K562 (cell line): Measurements from ENCODE around the gene HMCN2. TPM values are rescaled to one million over a fixed set of nuclear protein-coding genes. Genes with fewer than 3 reads are reported as not detected.

Experiments
- ATAC-seq: fragments of 200-7000 bp; cut with Tn5 transposase; 3 replicates; pipeline ENCODE4 v1.9.1; 2020; ENCODE audit warnings: moderate library complexity
- BruUV-seq: library from RNA; stranded (reverse); fragments of 400-500 nt; replicated peaks from 2 replicates; lab custom pipeline; 2021; lab: Mats Ljungman, UMichigan
- CTCF ChIA-PET: fragments of 300-600 bp; formaldehyde crosslinking; extraction: SDS; loops from one replicate; lab custom pipeline; 2021; ENCODE audit warnings: low intra/inter-chr PET ratio; lab: Yijun Ruan, JAX
- POLR2A ChIA-PET: fragments of 300-600, 350-650 bp; sonication (Branson Sonifier 250); formaldehyde crosslinking; extraction: SDS; loops from one replicate; lab custom pipeline; 2021; ENCODE audit warnings: antibody characterized with exemption, inconsistent platforms; lab: Yijun Ruan, JAX
- DNase-seq, 4 experiments: peaks; one replicate each; pipeline versions ENCODE4 v3.0.0 to v3.0.0-alpha.2; 2011 to 2018; ENCODE audit warnings: low spot score in 3 of 4, mixed read lengths in 3 of 4; ENCODE audit errors: extremely low read depth in 1 of 4
- FAIRE-seq: peaks from 2 replicates; lab custom pipeline; 2011; peaks lifted over from hg19 to GRCh38; lab: Jason Lieb, UNC
- H2AFZ ChIP-seq: 2 replicates; pipeline ENCODE4 v1.6.0; 2011; ENCODE audit warnings: low read depth, low read length, control low read depth, inconsistent platforms
- H3K27ac ChIP-seq: fragments of 200-600 bp; 3 replicates; pipeline ENCODE4 v1.8.0; 2011; ENCODE audit warnings: low read depth, mild to moderate bottlenecking, control low read depth, inconsistent platforms, low read length, moderate library complexity, mixed read lengths; ENCODE audit errors: extremely low read depth
- H3K27me3 ChIP-seq, 2 experiments: fragments of 300-600 bp in 1 of 2; 2 replicates in 1 of 2; 3 replicates in 1 of 2; pipeline versions ENCODE4 v1.6.0 to v1.8.0; 2011; ENCODE audit warnings: inconsistent platforms in 2 of 2, low read length in 2 of 2, mild to moderate bottlenecking in 1 of 2, mixed read lengths in 1 of 2, moderate library complexity in 1 of 2; ENCODE audit not compliant: control insufficient read depth in 2 of 2, insufficient read depth in 2 of 2
- H3K36me3 ChIP-seq: fragments of 300-600 bp; 3 replicates; pipeline ENCODE4 v1.8.0; 2011; ENCODE audit warnings: mild to moderate bottlenecking, low read length, inconsistent platforms; ENCODE audit not compliant: control insufficient read depth, insufficient read depth
- H3K4me1 ChIP-seq, 2 experiments: fragments of 200-600 bp in 1 of 2; replicated peaks in 1 of 2; 2 replicates in 1 of 2; 3 replicates in 1 of 2; pipeline versions ENCODE4 v1.5.1 to v1.8.0; 2011; ENCODE audit warnings: inconsistent platforms in 2 of 2, low read length in 2 of 2, mild to moderate bottlenecking in 1 of 2, mixed read lengths in 1 of 2, moderate library complexity in 1 of 2; ENCODE audit not compliant: control insufficient read depth in 2 of 2, insufficient read depth in 2 of 2
- H3K4me2 ChIP-seq: 2 replicates; pipeline ENCODE4 v1.6.1; 2011; ENCODE audit warnings: low read length, control low read depth, inconsistent platforms, mixed read lengths; ENCODE audit not compliant: insufficient read depth
- H3K4me3 ChIP-seq: fragments of 200-600 bp; sonication (generic), shearing (Covaris generic); 2 replicates; pipeline ENCODE4 v1.5.1; 2016; ENCODE audit warnings: control low read depth, inconsistent platforms
- H3K79me2 ChIP-seq: fragments of 200-600 bp; 3 replicates; pipeline ENCODE4 v1.8.0; 2011; ENCODE audit warnings: low read length, inconsistent platforms; ENCODE audit not compliant: control insufficient read depth, insufficient read depth
- H3K9ac ChIP-seq, 2 experiments: 2 replicates each; pipeline versions ENCODE4 v1.6.0 to v1.6.1; 2011; ENCODE audit warnings: low read depth in 2 of 2, low read length in 2 of 2, control low read depth in 1 of 2, inconsistent platforms in 1 of 2, mild to moderate bottlenecking in 1 of 2, mixed read lengths in 1 of 2; ENCODE audit not compliant: insufficient read depth in 1 of 2
- H3K9me1 ChIP-seq: one replicate; pipeline ENCODE4 v1.6.0; 2011; ENCODE audit warnings: inconsistent platforms, mild to moderate bottlenecking, low read length, moderate library complexity; ENCODE audit not compliant: control insufficient read depth, insufficient read depth
- H3K9me3 ChIP-seq: replicated peaks from 2 replicates; pipeline ENCODE4 v1.5.1; 2011; ENCODE audit warnings: low read depth, low read length, inconsistent platforms; ENCODE audit not compliant: control insufficient read depth, insufficient read depth
- H4K20me1 ChIP-seq: replicated peaks from 2 replicates; pipeline ENCODE4 v1.6.1; 2011; ENCODE audit warnings: low read length, inconsistent platforms, mixed read lengths; ENCODE audit not compliant: control insufficient read depth, insufficient read depth
- MCM2 ChIP-seq: fragments of 450-650 bp; IDR thresholded peaks from 2 replicates; pipeline ENCODE4 v1.6.1; 2017; ENCODE audit warnings: low read depth, mild to moderate bottlenecking
- MTA2 ChIP-seq: fragments of 450-650 bp; IDR thresholded peaks from 2 replicates; pipeline ENCODE4 v1.6.1; 2016; ENCODE audit warnings: low read depth
- RBM39 ChIP-seq: fragments of 200-400 bp; formaldehyde crosslinking; optimal IDR thresholded peaks from 2 replicates; pipeline ENCODE3; 2018; ENCODE audit warnings: low read depth, low read length
- RNF2 ChIP-seq: sonication (generic); IDR thresholded peaks from 2 replicates; pipeline ENCODE4 v1.6.1; 2016
- SAP30 ChIP-seq: fragments of 200-600 bp; sonication (generic); IDR thresholded peaks from 2 replicates; pipeline ENCODE4 v1.6.1; 2012; ENCODE audit warnings: borderline replicate concordance, low read depth, mild to moderate bottlenecking, moderate library complexity, low read length, control low read depth, inconsistent platforms; ENCODE audit not compliant: insufficient read depth, poor library complexity, severe bottlenecking
- ZNF239 ChIP-seq: fragments of 250-450 bp; sonication (Bioruptor Pico); IDR thresholded peaks from 2 replicates; pipeline ENCODE4 v1.4.0; 2020; ENCODE audit warnings: mild to moderate bottlenecking
- WGBS: fragments of 100-300 bp; shearing (Covaris generic); methylation state at CpG from one replicate; pipeline ENCODE4 v1.1.6; 2016; ENCODE audit warnings: low coverage, mixed read lengths; ENCODE audit not compliant: insufficient coverage; ENCODE audit errors: missing lambda C conversion rate; 5-methylcytosine and 5-hydroxymethylcytosine counted together
- in situ Hi-C: fragments of 300-500 bp; cut with MboI; formaldehyde crosslinking; loops from 4 replicates; pipeline ENCODE4 v1.15.0; 2018; ENCODE audit warnings: inconsistent platforms, mixed read lengths
- intact Hi-C: fragments of 100-400 bp; cut with micrococcal nuclease; formaldehyde crosslinking; loops from 2 replicates; pipeline ENCODE4 v1.14.2; 2022
- polyA plus RNA-seq, 8 experiments: library from polyadenylated mRNA; depleted of rRNA in 4 of 8; stranded (reverse) in 5 of 8; unstranded in 3 of 8; fragments of >200 nt; fragmentation: Nextera tagmentation in 2 of 8; fragmentation: Illumina TruSeq in 1 of 8; extraction: Ambion mirVana in 2 of 8; extraction: Trizol in 1 of 8; gene quantifications; 2 replicates each; pipeline versions ENCODE4 v1.2.1 to v1.2.3, GENCODE V29; 2011 to 2014; ENCODE audit warnings: inconsistent platforms in 1 of 8, missing spikeins in 1 of 8
- total RNA-seq, 7 experiments: library from RNA; depleted of rRNA in 6 of 7; stranded (reverse); fragments of >200 nt in 6 of 7; fragmentation: Illumina TruSeq in 2 of 7; extraction: Trizol in 2 of 7; gene quantifications; 2 replicates each; pipeline versions ENCODE4 v1.2.1 to v1.2.3, GENCODE V29; 2011 to 2021; ENCODE audit warnings: low replicate concordance in 1 of 7

HMCN2 gene
- total and polyA plus RNA-seq, 9 of the 15 experiments (the other 6 are each of a cell fraction or from before 2014, with no cell fraction given) = 0.01 TPM; not detected in 8

DNA sequence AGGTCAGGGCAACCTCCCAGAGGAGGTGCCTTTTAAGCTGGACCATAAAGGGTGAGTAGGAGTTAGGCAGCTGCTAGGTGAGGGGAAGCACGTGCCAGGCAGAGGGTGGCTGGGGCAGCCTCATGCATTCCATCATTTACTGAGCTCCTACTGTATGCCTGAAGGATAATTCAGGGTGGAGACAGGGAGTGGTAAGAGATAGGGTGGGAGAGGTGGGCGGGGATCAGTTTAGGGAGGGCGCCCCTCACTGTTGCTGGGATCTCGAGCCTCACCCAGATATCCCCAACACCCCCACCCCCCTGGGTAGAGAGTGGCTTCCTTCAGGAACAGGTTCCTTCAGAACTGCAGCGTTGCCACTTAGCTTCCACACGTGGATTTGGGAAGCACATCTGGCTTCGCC is 104.7 kb downstream of the HMCN2 start (continued):
- TF ChIP-seq SAP30 (no peak), RBM39 (no peak), RNF2 (no peak), MCM2 (no peak)

GRCh38 chr9:130371196-130371966 is 105.8 kb downstream of the HMCN2 start:
- FAIRE-seq (no peak), DNase-seq (no peak), ATAC-seq (no peak)
- Histone ChIP-seq H3K79me2 (no peaks in the 10 kb centered on the region), H3K9me3 (no peaks in the 10 kb centered on the region; the same call in 1 of the 2 replicates), H3K36me3 (no peaks in the 10 kb centered on the region), H3K27me3 (peaks cover 0 to 14% of the 10 kb centered on the region in 2 experiments; a peak in 2 of 5 replicates), H3K9ac (no peak overlapping the region), H3K27ac (no peak overlapping the region), H3K9me1 (peaks cover 4% of the 10 kb centered on the region), H3K4me2 (no peak overlapping the region), H4K20me1 (no peaks in the 10 kb centered on the region), H3K4me3 (no peak overlapping the region), H3K4me1 (peaks cover 0 to 9% of the 10 kb centered on the region in 2 experiments; a peak in 3 of 5 replicates), H2AFZ (no peak overlapping the region)
- TF ChIP-seq ZNF239 (peak; percentile 96), MTA2 (no peak)
- ChIA-PET CTCF (no interaction called here), POLR2A (interaction anchor here (0.7 to 1.6 kb wide), 2 partner anchors 12 to 86 kb away, joined by 3 to 6 read pairs; no protein-coding TSS in a partner anchor)
- BruUV-seq = no TSS peak
- in situ Hi-C loops = no loop called here
- intact Hi-C loops = no loop called here
- WGBS = 8% methylated on average over 3 of the region's 3 CpGs
